Measurements from ENCODE around the gene UBR4.

UBR4 gene

GRCh38 chr1:19165501-19165900 lies 44.6 kb downstream of the UBR4 start:
- no peak overlapping the region for H3K4me3 ChIP-seq (replicated peaks; ENCODE audit: low read depth, low read length)
- peak; percentile 19 for DNase-seq (ENCODE audit: extremely low read depth, low read depth)
- no peak for TF ChIP-seq CTCF (IDR thresholded peaks at IDR 0.05; ENCODE audit: low read depth, low read length, missing control alignments)

GRCh38 chr1:19164274-19165015 lies 45.6 kb downstream of the UBR4 start:
- no peak for TF ChIP-seq CTCF (IDR thresholded peaks at IDR 0.05; ENCODE audit: low read depth, low read length, missing control alignments)
- DNase-seq (ENCODE audit: extremely low read depth, low read depth), result no peak
- no peak overlapping the region for H3K4me3 ChIP-seq (replicated peaks; ENCODE audit: low read depth, low read length)

- H3K4me3 ChIP-seq (replicated peaks; ENCODE audit: low read depth, low read length), result no peak overlapping the region
- TF ChIP-seq CTCF (IDR thresholded peaks at IDR 0.05; ENCODE audit: low read depth, low read length, missing control alignments), result no peak
- DNase-seq (ENCODE audit: extremely low read depth, low read depth), result peak; percentile 70
Observed at GRCh38 chr1:19163261-19163660, 46.8 kb downstream of the UBR4 start.

- no peak for DNase-seq (ENCODE audit: extremely low read depth, low read depth)
- TF ChIP-seq CTCF (IDR thresholded peaks at IDR 0.05; ENCODE audit: low read depth, low read length, missing control alignments), result no peak
- H3K4me3 ChIP-seq (replicated peaks; ENCODE audit: low read depth, low read length), result no peak overlapping the region
Observed at GRCh38 chr1:19160831-19161230, 49.2 kb downstream of the UBR4 start.

- DNase-seq (ENCODE audit: extremely low read depth, low read depth), result no peak
- no peak for TF ChIP-seq CTCF (IDR thresholded peaks at IDR 0.05; ENCODE audit: low read depth, low read length, missing control alignments)
- H3K4me3 ChIP-seq (replicated peaks; ENCODE audit: low read depth, low read length), result no peak overlapping the region
Observed at GRCh38 chr1:19157653-19158052, 52.4 kb downstream of the UBR4 start.

GRCh38 chr1:19156676-19157075 lies 53.4 kb downstream of the UBR4 start:
- H3K4me3 ChIP-seq (replicated peaks; ENCODE audit: low read depth, low read length), result no peak overlapping the region
- DNase-seq (ENCODE audit: extremely low read depth, low read depth), result no peak
- TF ChIP-seq CTCF (IDR thresholded peaks at IDR 0.05; ENCODE audit: low read depth, low read length, missing control alignments), result no peak

- no peak for DNase-seq (ENCODE audit: extremely low read depth, low read depth)
- H3K4me3 ChIP-seq (replicated peaks; ENCODE audit: low read depth, low read length), result no peak overlapping the region
- no peak for TF ChIP-seq CTCF (IDR thresholded peaks at IDR 0.05; ENCODE audit: low read depth, low read length, missing control alignments)
Observed at GRCh38 chr1:19154876-19155275, 55.2 kb downstream of the UBR4 start.
